COLO829 (cell line): ENCODE data around the gene TENM3.

Experiments
- DNase-seq: peaks from one replicate; pipeline ENCODE4 v3.0.0; 2012; ENCODE audit warnings: low spot score

Gene TENM3

GRCh38 chr4:182695842-182696241 lies 452.6 kb downstream of the TENM3 start:
- DNase-seq = no peak

- no peak for DNase-seq
Measured at GRCh38 chr4:182697094-182697493, 453.9 kb downstream of the TENM3 start.

GRCh38 chr4:182698212-182698611 lies 455.0 kb downstream of the TENM3 start:
- no peak for DNase-seq

- DNase-seq = no peak
Measured at GRCh38 chr4:182699201-182699600, 456.0 kb downstream of the TENM3 start.

- no peak for DNase-seq
Measured at GRCh38 chr4:182699795-182700194, 456.6 kb downstream of the TENM3 start.

- DNase-seq = no peak
Measured at GRCh38 chr4:182700362-182701160, 457.4 kb downstream of the TENM3 start.

- DNase-seq = no peak
Measured at GRCh38 chr4:182704077-182704476, 460.9 kb downstream of the TENM3 start.

GRCh38 chr4:182704948-182705347 lies 461.7 kb downstream of the TENM3 start:
- DNase-seq = no peak

GRCh38 chr4:182705389-182705788 lies 462.2 kb downstream of the TENM3 start:
- DNase-seq = no peak

GRCh38 chr4:182711211-182711610 lies 468.0 kb downstream of the TENM3 start:
- no peak for DNase-seq

GRCh38 chr4:182715548-182715947 lies 472.3 kb downstream of the TENM3 start:
- no peak for DNase-seq

GRCh38 chr4:182716192-182716591 lies 473.0 kb downstream of the TENM3 start:
- no peak for DNase-seq

- no peak for DNase-seq
Measured at GRCh38 chr4:182717788-182718583, 474.8 kb downstream of the TENM3 start.

- no peak for DNase-seq
Measured at GRCh38 chr4:182724414-182724813, 481.2 kb downstream of the TENM3 start.

- DNase-seq = no peak
Measured at GRCh38 chr4:182729516-182729915, 486.3 kb downstream of the TENM3 start.

GRCh38 chr4:182730791-182731190 lies 487.6 kb downstream of the TENM3 start:
- DNase-seq = no peak

GRCh38 chr4:182736207-182736606 lies 493.0 kb downstream of the TENM3 start:
- no peak for DNase-seq

GRCh38 chr4:182738283-182739047 lies 495.3 kb downstream of the TENM3 start:
- DNase-seq = no peak

- DNase-seq = no peak
Measured at GRCh38 chr4:182740256-182740655, 497.1 kb downstream of the TENM3 start.

- DNase-seq = no peak
Measured at GRCh38 chr4:182741054-182741453, 497.9 kb downstream of the TENM3 start.

- no peak for DNase-seq
Measured at GRCh38 chr4:182741914-182742313, 498.7 kb downstream of the TENM3 start.

GRCh38 chr4:182743815-182744214 lies 500.6 kb downstream of the TENM3 start:
- no peak for DNase-seq

- DNase-seq = no peak
Measured at GRCh38 chr4:182745237-182745636, 502.0 kb downstream of the TENM3 start.
